CD4-positive, alpha-beta T cell treated with Interleukin-2 at 100 ng/mL for 4 hours (primary cell): ENCODE data around the gene ENOPH1.
A peak's percentile ranks its signal among the peaks of the same experiment; 100 is the strongest.
"Not testable (repeated sequence)": the region's sequence is repeated elsewhere in the genome, so short reads cannot be mapped to it uniquely, and the experiment has no call there.

Source experiments
- DNase-seq: peaks from one replicate; pipeline ENCODE4 v3.0.0-alpha.2; 2020; ENCODE audit warnings: low spot score

Gene ENOPH1

GRCh38 chr4:82430193-82430963 lies at the start of gene ENOPH1, which contains the start of gene HNRNPDL:
Gene ENOPH1 (plus strand): TSS chr4:82430590. CDS start chr4:82430830, 240 bp downstream.
Gene HNRNPDL (minus strand): TSS chr4:82430462. CDS start chr4:82429690, 772 bp downstream.
- DNase-seq, result peak; percentile 94

- DNase-seq, result no peak
Measured at GRCh38 chr4:82380831-82381230, 49.6 kb upstream of the ENOPH1 start.

DNA sequence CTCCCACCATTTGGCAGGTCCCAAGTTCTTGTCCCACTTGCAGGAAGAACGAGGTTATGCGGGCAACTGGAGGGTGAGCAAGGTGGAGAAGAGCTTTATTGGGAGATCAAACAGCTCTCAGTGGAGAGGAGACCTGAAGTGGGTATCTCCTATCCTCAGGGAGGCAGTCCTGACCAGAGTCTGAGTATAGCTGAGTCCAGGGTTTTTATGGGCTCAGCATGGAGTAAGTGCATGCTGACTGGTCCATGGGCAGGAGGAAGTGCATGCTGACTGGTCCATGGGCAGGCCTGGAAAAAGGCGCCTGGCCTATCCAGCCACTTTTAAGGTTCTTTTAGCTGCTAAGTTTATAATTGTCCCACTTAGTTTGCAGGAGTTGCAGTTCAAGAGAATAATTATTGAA lies 49.2 kb upstream of the ENOPH1 start:
- no peak for DNase-seq

DNA sequence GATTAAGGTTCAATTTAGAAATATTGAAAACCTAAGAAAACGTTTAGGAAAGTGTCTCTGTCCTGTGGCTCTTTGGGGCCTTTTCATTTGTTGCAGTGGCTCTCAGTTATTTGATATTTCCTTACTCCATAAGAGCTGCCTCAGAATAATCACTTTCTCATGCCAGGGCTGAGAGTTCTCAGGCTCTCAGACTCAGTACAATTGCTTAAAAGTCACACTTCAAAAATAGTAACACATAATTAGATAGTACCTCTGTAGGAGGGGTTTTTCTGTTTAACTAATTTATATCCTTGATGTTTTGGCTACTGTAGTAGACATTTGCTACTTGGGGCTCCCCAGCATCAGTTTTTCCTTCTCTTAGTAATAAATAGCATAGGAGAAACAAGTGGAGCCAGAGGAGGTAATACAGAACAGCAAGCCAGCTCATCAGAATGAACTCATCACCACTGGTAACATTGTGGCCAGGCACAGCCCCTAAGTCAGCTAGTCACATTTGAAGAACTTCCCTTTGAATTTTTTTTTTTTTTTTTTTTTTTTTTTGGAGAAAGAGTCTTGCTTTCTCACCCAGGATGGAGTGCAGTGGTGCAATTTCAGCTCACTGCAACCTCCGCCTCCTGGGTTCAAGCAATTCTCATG lies 48.6 kb upstream of the ENOPH1 start:
- no peak for DNase-seq

DNA sequence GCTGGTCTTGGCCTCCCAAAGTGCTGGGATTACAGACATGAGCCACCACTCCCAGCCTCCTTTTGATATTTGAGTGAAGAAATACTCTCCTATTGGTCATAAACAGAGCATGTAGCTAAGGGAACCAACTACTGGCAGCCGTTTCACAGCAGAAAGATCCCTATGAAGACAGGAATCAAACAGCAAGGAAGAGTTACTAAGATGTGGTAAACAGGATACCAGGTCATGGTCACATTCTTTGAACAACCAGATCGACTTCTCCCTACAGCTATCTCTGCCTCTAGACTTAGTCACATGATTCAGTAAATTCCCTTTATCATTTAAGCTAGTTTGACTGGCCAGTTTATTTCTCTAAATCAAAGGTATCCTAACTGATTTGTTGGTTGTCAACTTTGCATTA lies 47.6 kb upstream of the ENOPH1 start:
- DNase-seq, result no peak

DNA sequence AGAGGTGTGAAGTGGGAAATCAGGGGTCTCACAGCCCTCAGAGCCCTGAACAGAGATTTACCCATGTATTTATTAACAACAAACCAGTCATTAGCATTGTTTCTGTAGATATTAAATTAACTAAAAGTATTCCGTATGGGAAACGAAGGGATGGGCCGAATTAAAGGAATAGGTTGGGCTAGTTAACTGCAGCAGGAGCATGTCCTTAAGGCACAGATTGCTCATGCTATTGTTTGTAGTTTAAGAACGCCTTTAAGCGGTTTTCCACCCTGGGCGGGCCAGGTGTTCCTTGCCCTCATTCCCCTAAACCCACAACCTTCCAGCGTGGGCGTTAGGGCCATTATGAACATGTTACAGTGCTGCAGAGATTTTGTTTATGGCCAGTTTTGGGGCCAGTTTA lies 44.1 kb upstream of the ENOPH1 start:
- not testable (repeated sequence) for DNase-seq

- DNase-seq, result no peak
Measured at GRCh38 chr4:82388405-82388804, 42.0 kb upstream of the ENOPH1 start.

DNA sequence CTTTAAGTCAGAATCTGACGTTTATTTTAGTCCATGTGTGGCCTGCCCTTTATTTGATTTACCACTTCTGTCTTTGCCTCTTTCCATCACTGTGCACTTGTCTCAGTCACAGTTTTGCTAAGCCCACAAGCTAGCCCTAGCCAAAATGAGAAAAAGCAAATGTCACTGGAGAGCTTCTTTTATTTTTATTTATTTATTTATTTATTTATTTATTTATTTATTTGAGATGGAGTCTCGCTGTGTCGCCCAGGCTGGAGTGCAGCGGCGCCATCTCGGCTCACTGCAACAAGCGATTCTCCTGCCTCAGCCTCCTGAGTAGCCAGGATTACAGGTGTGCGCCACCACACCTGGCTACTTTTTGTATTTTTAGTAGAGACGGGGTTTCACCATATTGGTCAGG lies 40.3 kb upstream of the ENOPH1 start:
- DNase-seq, result not testable (repeated sequence)

DNA sequence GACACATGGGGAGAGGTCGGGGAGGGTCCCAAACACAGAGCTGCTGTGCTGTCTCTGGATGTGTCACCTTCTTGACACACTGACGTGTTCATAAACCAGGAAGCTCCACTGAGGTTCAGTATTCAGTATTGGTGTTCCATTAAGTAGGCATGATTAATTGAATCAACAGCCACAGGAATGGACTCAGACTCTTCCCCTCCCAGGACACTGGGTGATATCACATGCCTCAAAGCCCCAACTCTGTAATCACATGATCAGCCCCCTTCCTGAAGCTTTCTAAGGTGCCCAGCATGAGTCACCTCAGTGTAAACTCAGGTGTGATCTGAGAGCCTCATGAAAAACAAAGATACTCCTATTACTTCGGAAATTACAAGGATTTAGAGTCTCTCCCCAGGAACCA lies 35.5 kb upstream of the ENOPH1 start:
- DNase-seq, result no peak

DNA sequence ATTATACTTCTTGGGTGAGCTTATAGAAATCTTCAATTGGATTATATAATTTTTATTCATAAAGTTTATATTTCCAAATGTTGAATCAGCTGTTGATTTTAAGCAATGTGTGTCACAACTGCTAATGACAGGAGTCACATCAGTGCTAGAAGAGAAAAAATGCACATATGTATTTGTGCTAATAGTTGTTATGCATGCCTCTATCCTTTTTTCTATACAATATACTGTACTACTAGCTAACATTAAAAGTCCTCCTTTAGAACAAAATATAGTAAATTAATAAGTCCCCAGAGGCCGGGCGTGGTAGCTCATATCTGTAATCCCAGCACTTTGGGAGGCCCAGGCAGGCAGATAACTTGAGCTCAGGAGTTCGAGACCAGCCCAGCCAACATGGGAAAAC lies 32.9 kb upstream of the ENOPH1 start:
- no peak for DNase-seq

DNA sequence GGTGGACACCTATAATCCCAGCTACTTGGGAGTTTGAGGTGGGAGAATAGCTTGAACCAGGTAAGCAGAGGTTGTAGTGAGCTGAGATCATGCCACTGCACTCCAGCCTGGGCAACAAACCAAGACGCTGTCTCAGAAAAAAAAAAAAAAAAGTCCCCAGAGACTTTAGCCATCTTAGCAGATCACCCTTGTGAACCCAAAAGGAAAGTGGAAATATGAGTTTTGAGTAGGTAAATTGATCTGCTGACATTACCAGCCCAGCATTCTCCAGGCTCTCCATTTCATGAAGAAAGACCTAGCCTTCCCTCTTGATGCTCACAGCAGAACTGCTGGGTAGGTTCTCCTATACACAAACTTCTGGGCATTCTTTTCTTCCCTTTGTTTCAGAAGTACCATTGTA lies 32.1 kb upstream of the ENOPH1 start:
- DNase-seq, result no peak

DNA sequence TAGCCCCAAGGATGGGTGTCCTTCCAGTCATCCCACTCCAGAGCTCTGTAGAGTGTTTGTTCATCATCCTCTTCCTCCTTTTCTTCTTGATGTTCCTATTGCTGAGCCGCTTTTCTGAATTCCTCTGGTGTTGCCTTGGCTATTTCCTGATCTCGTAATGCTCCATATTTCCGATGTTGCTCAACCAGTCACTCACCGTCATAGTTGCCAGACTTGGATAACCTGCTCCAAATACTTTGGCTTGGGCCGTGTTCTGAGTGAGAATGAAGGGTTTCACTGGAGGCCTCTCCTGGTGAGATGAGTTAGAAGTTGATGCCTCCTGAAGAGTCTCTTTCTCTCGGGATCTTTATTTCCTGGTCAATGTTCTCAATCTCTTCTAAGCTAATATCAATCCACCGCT lies 28.8 kb upstream of the ENOPH1 start:
- no peak for DNase-seq

GRCh38 chr4:82402196-82402775 lies 28.1 kb upstream of the ENOPH1 start:
- no peak for DNase-seq

GRCh38 chr4:82403725-82404124 lies 26.7 kb upstream of the ENOPH1 start:
- no peak for DNase-seq

DNA sequence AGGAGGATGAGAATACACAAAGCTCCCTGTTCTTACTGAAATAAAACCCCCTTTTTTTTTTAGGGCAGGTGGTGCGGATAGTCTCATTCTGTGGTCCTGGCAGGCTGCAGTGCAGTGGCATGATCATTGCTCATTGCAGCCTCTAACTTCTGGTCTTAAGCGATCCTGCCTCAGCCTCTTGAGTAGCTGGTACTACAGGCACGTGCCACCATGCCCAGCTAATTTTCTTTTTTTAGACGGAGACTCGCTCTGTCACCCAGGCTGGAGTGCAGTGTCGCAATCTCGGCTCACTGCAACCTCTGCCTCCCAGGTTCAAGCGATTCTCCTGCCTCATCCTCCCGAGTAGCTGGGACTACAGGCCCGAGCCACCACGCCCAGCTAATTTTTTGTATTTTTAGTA lies 15.3 kb upstream of the ENOPH1 start:
- DNase-seq, result not testable (repeated sequence)

GRCh38 chr4:82415922-82416365 lies 14.4 kb upstream of the ENOPH1 start:
- DNase-seq, result no peak

DNA sequence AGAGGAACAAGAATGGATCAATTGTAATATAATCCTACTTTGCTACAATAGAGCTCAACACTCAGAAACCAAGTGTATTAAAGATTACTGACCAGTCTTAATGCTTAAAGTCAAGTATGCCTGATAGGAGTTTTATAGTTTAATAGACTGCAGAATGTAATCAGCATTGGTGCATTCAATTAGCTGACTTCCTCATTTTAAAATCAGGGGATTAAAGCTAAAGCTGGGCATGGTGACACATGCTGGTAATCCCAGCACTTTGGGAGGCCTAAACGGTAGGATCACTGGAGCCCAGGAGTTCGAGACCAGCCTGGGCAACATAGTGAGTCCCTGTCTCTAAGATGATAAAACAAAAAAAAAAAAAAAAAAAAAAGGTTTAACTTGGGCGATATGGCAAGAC lies 10.9 kb upstream of the ENOPH1 start:
- no peak for DNase-seq

DNA sequence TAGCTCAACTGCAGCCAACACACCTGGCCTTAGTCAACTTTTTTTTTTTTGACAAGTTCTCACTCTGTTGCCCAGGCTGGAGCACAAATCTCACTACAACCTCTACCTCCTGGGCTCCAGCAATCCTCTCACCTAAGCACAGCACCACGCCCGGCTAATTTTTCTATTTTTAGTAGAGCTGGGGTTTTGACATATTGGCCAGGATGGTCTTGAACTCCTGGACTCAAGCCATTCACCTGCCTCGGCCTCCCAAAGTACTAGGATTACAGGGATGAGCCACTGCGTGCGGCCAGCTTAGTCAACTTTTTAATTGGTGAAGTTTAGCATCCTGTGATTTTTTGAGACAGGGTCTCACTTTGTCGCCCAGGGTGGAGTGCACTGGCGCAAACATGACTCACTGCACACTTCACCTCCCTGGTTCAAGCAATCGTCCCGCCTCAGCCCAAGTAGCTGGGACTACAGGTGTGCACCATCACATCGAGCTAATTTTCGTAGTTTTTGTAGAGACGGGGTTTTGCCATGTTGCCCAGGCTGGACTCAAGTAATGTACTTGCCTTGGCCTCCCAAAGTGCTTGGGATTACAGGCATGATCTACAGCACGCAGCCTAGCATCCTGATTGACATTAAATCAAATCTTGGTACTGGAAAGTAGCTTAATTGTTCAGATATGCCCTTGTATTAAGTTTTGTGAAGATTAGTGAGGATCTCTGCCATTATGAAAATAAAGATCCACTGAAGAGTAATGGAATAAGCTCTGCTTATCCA lies 8.4 kb upstream of the ENOPH1 start:
- no peak for DNase-seq

- DNase-seq, result no peak
Measured at GRCh38 chr4:82422616-82423015, 7.8 kb upstream of the ENOPH1 start.

GRCh38 chr4:82423245-82424054 lies 6.9 kb upstream of the ENOPH1 start:
- DNase-seq, result no peak

GRCh38 chr4:82425478-82425877 lies 4.9 kb upstream of the ENOPH1 start:
- no peak for DNase-seq

- DNase-seq, result no peak
Measured at GRCh38 chr4:82428526-82428968, 1.8 kb upstream of the ENOPH1 start.
